HuH-7 (cell line): ENCODE measurements around the gene PLAC9.
"Not testable (repeated sequence)": the region's sequence is repeated elsewhere in the genome, so short reads cannot be mapped to it uniquely, and the experiment has no call there.

Experiments used
- DNase-seq: peaks from one replicate; pipeline ENCODE4 v3.0.0; 2011; ENCODE audit warnings: low spot score

The PLAC9 gene

DNA sequence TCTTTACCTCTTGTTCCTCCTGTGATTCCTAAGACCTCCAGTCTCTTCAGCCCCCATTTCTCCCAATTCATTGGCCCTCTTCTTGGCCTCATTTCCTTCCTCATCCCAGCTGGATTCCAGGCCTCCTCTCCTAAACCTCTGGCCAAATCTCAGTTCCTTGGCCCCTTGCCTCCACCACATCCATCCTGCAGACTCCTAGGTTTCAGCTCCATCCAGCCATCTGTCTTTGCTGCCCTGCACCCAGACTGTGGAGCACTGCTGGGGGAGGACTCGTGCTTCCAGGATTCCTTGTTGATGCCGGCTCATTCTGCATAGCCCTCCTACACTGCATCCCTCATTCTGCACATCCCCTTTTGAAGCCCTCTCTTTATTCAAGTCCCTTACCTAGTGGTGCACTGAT, 6.7 kb downstream of the PLAC9 start:
- DNase-seq: no peak

DNA sequence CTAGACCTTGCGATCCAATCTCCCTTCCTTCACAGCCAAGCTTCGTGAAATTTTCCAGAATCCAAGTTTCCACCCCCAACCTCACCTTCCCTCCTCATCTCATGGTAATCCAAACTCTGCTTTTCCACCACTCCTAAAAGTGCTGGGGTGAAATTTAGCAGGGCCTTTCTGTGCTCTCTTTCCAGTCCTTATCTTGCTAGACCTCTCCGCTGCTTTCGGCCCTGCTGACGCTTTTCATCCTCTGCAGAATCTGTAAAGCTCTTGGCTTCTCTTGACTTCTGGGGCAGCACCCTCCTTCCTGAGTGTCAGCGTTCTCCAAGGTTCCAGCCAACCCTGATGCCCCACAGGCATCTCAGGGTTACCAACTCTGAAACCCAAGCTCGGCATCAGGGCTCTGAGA, 7.7 kb downstream of the PLAC9 start:
- no peak for DNase-seq

DNA sequence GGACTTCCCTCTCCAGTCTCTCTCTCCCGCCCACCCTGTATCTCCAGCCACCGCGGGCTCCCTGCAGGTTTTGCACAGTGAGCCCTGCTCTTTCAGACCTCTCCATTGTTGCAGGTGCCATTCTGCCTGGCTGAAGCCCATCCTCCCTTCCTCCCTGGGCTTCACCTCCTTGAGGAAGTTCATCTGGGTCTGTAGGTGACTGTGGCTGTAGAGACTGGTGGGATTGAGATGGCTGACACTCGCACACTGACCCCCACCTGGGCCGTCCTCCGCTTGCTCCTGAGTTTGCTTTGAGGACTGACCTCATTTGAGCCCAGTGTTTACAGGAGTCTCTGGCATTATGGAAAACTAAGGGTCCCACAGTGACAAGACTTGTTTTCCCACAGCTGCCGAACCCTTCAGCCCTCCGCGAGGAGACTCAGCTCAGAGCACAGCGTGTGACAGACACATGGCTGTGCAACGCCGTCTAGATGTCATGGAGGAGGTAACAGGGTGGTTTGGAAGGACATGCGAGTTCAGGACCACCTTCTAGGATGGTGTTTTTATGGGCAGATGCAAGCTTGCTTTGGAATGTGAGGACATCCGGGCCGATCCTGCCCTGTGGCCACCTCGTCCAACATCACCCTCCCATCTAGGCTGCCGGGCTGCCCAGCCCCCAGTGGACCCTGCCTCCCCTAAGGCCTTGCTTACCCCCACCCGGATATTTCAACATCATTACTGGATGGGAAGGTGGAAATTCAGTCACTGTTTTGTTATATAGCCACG, 9.3 kb downstream of the PLAC9 start:
- no peak for DNase-seq

DNA sequence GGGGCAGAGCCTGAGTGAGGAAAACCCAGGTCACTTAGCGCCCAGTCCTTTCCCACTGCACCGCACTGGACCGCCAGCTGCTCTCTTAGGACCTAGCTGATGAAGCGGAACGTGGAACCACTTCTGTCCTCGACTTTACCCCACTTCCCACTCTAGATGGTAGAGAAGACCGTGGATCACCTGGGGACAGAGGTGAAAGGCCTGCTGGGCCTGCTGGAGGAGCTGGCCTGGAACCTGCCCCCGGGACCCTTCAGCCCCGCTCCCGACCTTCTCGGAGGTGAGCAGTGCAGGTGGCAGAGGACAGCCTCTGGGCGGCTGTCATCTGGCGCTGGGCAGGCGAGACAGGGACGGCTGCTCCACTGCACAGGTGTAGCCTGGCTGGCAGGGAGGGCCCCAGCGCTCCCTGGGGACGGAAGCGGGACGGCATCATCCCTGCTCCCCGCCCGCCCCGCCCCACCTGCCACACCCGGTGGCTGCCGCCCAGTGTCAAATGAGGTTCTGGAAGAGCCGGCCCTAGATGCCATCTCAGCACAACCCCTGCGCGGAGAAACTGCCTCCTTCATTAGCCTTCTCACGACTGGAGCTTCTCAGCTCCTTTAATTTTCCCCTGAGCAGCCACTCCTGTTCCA, 11.7 kb downstream of the PLAC9 start:
- DNase-seq: peak; percentile 23

DNA sequence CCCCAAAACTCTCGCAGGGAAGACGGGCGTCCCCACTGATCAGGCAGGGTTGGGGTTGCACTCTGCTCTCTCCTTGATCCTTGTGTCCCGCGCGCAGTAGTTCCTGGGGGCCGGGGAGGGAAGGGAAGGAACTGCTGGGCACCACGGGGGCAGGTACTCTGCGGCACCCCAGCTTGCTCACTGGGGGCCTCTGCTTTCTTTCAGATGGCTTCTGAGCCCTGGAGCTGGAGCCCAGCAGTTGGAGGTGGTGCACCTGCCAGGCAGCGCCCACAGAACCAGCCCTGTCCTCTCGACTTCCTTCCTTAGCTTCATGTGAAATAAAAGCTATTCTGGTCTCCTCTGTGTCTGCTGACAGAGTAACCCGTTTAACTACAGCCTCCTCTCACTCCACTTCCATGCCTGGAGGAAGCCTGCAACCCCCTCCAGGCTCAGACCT, 12.2 kb downstream of the PLAC9 start:
- DNase-seq: no peak

DNA sequence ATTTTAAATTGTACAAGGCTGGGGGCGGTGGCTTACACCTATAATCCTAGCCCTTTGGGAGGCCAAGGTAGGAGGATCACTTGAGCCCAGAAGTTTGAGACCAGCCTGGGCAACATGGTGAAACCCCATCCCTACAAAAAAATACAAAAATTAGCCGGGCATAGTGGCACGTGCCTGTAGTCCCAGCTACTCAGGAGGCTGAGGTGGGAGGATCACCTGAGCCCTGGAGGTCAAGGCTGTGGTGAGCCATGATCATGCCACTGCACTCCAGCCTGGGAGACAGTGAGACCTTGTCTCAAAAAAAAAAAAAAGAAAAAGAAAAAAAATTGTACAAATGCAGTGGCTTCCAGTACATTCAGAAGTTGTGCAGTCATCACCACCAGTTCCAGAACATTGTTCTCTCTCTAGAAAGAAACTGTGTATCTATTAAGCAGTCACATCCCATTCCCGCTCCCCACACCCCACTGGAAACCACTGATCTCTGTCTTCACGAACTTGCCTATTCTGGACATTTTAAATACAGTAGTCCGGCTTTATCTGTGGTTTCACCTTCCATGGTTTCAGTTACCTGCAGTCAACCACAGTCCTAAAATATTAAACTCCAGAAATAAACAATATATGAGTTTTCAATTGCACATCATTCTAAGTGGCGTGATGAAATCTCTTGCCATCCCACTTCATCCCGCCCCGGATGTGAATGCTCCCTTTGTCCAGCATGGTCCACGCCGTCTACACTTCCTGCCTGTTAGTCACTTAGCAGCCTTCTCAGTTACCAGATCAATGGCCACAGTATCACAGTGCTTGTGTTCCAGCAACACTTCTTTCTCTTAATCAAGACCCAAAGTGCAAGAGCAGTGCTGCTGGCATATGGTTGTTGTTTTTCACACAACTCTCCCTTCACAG, 13.1 kb downstream of the PLAC9 start:
- not testable (repeated sequence) for DNase-seq

DNA sequence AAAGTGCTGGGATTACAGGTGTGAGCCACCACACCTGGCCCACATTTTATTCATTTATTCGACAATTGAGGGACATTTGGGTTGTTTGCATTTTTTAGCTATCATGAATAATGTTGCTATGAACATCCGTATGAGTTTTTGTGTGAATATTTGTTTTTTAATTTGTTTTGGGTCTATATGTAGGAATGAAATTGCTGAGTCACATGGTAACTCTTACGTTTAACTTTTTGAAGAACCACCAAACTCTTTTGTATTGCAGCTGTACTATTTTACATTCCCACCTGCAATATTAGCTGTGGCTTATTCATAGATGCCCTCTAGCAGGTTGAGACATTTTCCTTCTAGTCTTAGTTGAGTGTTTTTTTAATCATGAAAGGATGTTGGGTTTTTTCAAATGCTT, 14.4 kb downstream of the PLAC9 start:
- no peak for DNase-seq

DNA sequence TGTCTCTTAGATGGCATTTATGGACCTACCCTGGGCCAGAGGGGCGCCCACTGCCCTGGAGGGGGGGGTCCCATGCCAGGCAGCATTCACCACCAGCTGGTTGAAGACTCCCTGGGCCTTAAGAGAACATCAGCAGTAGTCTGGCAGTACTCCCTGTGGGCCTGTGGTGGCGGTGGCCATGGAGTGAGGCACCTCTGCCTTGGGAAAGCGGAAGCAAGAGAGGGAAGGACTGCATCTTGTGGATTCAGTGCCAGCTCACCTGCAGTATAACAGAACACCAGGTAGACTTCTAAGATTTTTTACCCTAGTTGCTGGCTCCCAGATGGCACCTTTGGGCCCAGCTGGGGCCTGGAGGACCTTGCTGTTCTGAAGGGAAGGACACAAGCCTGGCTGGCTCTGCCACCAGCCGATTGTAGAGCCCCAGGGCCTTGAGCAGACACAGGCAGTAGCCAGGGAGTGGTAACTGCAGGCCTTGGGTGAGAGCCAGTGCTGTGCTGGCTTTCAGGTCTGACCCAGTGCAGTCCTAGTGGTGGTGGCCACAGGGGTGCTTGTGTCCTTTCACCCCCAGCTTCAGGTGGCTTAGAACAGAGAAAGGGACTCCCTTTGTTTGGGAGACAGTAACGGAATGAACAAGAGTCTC, 15.8 kb downstream of the PLAC9 start:
- no peak for DNase-seq

DNA sequence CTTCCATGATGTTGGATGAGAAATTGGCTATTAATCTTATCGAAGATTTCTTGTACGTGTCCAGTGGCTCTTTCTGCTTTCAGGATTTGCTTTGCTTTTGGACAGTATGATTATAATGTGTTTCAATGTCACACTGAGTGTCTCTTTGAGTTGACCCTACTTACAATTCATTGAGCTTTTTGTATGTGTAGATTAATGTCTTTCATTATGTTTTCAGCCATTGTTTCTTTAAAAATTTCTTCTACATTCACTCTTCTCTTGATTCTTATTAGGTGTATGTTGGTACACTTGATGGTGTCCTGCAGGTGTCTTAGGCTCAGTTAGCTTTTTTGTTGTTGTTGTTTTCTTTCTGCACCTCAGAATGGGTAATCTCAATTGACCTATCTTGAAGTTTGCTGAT, 16.6 kb downstream of the PLAC9 start:
- no peak for DNase-seq

DNA sequence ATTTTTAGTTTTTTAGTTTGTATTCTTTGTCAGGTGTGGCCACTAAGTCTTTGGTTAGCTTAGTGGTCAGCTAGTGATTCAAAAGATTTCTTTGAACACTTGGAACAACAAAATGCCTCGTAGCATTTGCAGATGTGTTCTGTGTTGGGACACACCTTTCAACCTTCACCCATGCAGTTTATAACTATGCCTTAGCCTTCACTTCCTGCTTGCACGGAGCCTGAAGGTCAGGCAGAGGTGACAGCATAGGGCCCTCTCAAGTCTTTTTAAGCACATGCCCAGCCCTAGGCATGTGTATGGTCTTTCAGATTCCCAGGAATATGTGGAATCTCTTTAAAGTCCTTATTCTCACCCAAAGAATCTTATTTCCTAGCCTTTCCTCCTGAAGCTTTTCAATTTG, 17.6 kb downstream of the PLAC9 start:
- no peak for DNase-seq

DNA sequence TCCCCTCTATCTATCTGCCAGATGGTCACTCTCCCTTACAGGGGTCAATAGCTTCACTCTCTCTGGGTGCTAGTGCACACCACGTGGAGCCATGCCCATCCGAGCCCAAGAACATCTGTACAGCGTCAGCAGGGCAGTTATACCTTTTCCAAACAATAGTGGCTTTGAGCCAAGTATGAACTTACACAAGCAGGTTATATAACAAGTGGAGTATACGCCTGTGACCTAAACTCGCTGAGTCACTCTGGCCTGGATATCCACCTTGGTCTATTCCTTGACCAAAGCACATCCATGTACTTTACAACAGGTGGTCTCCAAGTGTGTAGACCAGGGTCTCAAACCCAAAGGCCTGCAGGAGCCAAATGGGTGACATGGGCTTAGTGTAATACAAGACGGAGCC, 20.3 kb downstream of the PLAC9 start:
- DNase-seq: no peak

DNA sequence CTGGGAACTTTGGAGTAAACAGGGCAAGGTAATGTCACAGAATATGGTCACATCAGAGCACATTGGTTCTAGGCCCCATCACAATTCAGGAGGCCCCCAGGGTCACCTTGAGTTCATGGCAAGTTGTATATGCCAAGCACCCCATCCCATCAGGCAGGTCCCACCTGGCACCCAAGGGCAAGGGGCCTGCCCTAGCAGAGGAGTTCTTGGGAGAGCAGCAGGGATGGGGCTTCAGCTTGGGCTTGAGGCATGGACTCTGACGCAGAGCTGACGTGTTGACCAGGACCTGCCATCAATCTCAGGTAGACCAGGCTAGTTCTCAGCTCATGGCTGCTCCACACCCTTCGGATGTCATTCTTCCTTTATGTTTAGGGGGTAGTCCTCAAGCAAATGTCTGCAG, 20.9 kb downstream of the PLAC9 start:
- DNase-seq: no peak

DNA sequence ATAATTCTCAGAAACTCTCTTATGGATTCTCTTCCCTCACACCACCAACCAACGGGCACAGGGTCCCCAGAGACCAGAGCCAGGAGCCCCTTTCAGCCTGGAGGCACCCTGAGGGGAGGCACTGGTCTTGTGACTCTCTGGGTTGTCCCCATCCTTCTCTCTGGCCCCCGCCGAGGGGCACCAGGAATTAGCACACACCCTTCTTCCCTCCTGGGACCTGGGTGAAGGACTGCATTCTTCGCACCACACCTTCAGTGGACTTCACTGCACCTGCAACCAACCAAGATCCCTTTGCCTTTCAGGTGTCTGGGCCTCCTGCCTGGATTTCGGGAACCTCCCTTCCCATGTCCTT, 22.1 kb downstream of the PLAC9 start:
- no peak for DNase-seq

DNA sequence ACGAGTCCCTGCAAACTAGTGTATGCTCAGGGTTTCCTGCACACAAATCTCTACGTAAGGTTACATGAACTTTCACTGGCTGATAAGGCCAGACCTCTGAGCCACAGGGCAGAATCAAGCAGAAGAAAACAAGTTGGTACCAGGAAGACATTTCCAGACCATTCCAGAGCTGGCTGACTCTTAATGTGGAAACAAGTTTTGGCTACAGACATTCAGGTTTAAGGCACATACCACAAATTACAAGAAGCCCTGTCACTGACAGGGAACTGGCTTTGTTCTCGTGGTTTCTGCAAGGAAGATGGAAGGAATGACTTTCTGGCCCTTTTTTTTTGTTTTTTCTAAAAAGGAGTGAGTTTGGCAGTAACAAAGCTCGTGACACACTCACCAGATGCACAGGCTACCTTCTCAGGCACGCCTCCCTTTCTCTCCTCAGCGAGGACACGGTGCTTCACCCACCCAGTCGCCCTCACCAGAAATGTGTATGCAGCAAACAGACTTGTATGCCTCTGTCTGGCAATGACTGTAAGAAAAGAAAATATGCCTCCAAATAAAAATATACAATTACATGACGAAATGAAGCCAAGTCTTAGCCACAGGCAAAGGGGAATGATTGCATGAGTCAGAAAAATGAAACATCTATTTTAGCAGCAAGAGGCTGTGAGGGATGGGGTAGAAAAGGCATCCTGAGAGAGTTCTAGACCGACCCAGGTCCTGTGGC, 22.6 kb downstream of the PLAC9 start:
- DNase-seq: no peak

DNA sequence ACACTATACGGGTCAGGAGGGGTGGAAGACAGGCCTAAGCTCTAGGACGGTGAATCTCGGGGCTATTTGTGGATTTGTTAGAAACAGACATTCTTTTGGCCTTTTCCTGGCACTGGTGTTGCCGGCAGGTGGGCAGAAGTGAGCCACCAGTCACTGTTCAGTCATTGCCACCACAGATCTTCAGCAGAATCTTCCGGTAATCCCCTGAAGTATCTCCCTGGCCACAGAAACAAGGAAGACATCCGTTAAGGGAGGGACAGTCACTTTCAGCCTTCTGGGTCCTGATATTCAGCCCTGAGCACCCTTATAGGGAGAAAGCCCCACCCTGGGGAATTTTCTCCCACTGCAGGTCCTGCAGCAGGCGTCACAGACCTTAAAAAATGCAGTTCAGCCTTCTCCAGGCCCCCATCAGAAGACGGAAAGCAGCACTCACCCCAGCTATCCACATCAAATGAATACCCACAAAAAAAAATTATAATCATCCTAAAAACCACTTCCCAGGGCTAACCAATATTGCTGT, 23.2 kb downstream of the PLAC9 start:
- no peak for DNase-seq

DNA sequence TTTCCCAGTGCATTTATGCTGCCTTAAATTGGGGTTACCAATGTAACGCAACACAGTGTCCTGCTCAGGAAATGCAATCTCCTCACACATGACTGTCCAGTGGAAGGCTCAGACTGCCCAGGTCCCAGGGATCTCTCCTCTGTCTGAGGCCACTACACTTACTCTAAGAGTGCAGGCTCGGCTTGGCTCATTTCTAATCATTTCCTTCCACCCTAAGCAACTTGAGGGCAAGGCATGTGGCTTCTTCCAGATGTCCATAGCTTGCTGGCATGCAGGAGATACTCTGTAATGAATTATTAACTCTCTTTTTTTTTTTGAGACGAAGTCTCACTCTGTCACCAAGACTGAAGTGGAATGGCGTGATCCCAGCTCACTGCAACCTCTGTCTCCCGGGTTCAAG, 23.7 kb downstream of the PLAC9 start:
- DNase-seq: no peak

DNA sequence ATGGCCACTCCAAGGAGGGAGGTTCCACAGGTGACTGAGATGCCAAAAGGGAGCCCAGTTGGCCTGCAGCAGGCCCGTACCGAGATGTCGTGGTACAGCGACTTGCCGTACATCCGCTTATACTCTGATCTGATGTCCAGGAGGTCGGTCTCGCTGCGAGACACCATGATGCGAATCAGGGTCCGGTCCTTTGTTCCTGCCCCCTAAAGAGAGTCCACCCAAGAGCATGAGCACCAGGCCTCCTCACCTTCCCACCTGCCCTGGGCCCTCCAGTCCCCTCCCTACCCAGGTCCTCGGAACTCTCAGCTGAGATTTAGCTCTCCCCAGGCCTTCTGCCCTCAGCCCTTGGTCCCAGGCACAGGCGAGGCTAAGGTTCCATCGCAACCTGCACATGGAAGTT, 25.0 kb downstream of the PLAC9 start:
- no peak for DNase-seq

DNA sequence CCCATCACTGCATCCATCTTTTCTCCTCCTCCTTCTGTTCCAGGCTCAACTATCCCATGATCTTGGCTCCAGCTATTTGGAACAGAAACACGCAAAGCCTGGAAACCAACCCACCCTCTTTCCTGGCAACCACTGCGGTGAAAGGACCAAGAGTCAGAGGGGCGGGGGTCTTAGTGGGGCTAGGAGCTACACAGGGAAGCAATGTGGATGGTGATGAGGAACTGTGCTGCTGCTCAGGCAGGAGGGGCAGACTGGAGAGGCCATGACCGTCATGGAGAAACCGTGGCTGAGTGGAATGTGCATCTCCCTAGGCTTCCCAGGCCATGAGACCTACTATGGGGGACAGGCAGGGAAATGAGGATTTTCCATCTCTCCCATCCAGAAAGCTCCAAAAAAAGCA, 25.6 kb downstream of the PLAC9 start:
- no peak for DNase-seq

DNA sequence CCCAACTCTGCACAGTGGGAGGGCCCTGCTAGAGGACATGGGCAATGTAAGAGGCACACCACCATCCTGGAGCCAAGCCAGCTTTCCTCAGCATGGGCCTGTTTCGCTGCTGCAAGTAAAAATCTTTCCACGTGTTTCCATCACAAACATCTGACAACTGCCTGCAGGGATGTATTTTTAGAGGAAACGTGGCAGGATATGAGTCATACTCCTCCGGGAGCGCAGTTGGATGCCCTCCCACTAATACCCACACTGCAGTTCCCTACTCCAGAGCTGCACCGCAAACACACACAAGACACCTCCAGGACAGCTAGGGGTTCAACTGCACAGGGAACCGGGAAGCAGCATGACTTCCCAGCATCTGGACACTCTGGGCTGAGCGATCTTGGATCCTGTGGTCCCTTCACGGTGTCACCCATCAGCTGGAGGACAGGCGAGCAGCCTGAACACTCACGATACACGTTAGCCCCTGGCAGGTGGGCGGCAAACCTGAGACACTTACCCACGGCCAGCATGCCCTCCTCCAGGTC, 26.1 kb downstream of the PLAC9 start:
- DNase-seq: no peak

DNA sequence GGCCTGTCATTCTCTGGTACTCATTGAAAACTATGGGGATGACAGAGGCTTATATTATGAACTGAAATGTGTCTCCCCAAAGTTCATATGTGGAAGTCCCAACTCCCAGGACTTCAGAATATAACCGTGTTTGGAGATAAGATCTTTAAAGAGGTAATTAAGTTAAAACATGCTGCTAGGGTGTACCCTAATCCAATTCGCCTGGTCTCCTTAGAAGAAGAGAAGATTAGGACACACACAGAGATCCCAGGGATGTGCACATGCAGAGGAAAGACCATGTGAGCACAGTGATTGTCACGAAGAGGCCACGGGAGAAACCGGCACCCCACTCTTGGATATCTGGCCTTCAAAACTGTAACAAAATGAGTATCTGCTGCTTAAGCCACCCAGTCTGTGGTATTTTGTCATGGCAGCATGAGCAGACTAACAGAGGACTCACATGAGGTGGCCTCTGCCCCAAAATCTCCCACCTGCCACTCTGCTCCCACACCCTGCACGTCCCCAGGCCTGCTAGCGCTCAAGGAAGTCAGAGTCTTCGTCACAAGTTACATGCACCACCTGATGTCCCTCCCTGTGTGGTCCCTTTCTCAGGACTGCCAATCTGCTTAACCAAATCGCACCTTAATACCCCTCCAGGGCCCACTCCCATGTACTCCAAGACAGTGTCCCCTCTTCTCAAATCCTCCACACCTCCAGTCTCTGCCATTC, 26.8 kb downstream of the PLAC9 start:
- no peak for DNase-seq
